Astrocyte of the spinal cord (primary cell): ENCODE results near the gene HERC3.

Experiments
- DNase-seq: peaks from one replicate; pipeline ENCODE4 v3.0.0; 2011; ENCODE audit warnings: low read depth, low spot score
- H3K4me3 ChIP-seq: 2 replicates; pipeline ENCODE4 v1.5.1; 2011; ENCODE audit warnings: low read depth, mild to moderate bottlenecking, low read length, moderate library complexity
- in situ Hi-C: cut with HindIII; loops from 2 replicates; pipeline ENCODE4 v1.10.0; 2017; ENCODE audit warnings: low sequenced_read_pairs
- TF ChIP-seq, protein P1 (sequence below): IDR thresholded peaks from 2 replicates; pipeline ENCODE4 v1.5.1; 2012; ENCODE audit warnings: low read depth, mild to moderate bottlenecking, low read length, inconsistent platforms

HERC3 gene

GRCh38 chr4:88756149-88756548 lies 163.9 kb downstream of the HERC3 start:
- no peak for DNase-seq
- in situ Hi-C loops, result no loop called here
- TF ChIP-seq, protein P1, sequence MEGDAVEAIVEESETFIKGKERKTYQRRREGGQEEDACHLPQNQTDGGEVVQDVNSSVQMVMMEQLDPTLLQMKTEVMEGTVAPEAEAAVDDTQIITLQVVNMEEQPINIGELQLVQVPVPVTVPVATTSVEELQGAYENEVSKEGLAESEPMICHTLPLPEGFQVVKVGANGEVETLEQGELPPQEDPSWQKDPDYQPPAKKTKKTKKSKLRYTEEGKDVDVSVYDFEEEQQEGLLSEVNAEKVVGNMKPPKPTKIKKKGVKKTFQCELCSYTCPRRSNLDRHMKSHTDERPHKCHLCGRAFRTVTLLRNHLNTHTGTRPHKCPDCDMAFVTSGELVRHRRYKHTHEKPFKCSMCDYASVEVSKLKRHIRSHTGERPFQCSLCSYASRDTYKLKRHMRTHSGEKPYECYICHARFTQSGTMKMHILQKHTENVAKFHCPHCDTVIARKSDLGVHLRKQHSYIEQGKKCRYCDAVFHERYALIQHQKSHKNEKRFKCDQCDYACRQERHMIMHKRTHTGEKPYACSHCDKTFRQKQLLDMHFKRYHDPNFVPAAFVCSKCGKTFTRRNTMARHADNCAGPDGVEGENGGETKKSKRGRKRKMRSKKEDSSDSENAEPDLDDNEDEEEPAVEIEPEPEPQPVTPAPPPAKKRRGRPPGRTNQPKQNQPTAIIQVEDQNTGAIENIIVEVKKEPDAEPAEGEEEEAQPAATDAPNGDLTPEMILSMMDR, result no peak
- H3K4me3 ChIP-seq, result no peak overlapping the region

GRCh38 chr4:88757067-88757466 lies 164.8 kb downstream of the HERC3 start:
- TF ChIP-seq, protein P1, result no peak
- DNase-seq, result no peak
- H3K4me3 ChIP-seq, result no peak overlapping the region
- in situ Hi-C loops, result no loop called here

DNA sequence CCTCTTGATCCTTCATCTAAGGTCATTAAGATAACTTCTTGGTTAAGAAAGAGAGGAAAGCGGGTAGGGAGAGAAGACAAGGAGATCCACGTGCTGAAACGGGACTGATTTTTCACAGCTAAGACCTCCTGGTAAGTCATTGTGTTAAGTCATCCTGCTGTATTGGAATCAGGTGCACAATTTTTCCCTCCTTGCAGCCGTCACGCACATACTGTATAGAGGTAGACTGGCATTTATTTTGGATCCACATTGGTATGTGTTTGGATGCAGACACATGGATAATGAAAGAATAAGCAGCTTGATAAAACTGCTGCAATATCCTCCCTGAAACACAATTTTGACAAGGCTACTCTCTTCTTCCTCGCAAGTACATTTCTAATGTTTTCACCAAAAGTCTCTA lies 165.5 kb downstream of the HERC3 start:
- TF ChIP-seq, protein P1, result no peak
- no peak overlapping the region for H3K4me3 ChIP-seq

More for the DNA sequence above, 165.5 kb downstream of the HERC3 start:
- in situ Hi-C loops, result no loop called here
- no peak for DNase-seq
